ENCODE data around the gene DCPS. TPM values are rescaled to one million over a fixed set of nuclear protein-coding genes. Genes with fewer than 3 reads are reported as not detected.

Gene DCPS
- total and polyA plus RNA-seq, 2 experiments from 2014 or later, result 12.1 to 26.1 TPM

GRCh38 chr11:126328444-126328843 is 24.6 kb downstream of the DCPS start:
- Histone ChIP-seq H3K4me2 (ENCODE audit: unreplicated experiment) (no peak overlapping the region), H3K36me3 (ENCODE audit: low read depth) (no peaks in the 10 kb centered on the region), H3K79me2 (ENCODE audit: insufficient read depth) (no peaks in the 10 kb centered on the region), H3K9ac (no peak overlapping the region), H3F3A (ENCODE audit: insufficient read depth) (peaks cover 17% of the 10 kb centered on the region), H3K4me3 (no peak overlapping the region), H3K9me2 (ENCODE audit: insufficient read depth) (no peaks in the 10 kb centered on the region), H4K20me1 (ENCODE audit: insufficient read depth) (no peaks in the 10 kb centered on the region), H3K27me3 (replicated peaks; ENCODE audit: insufficient read depth) (no peaks in the 10 kb centered on the region), H3K4me1 (ENCODE audit: insufficient read depth) (peaks cover 15% of the 10 kb centered on the region), H3K27ac (no peak overlapping the region), H2AFZ (no peak overlapping the region), H3K9me3 (ENCODE audit: low read depth) (no peaks in the 10 kb centered on the region)
- WGBS, 2 experiments (ENCODE audit: low coverage in 1 of 2, low lambda C conversion rate in 2 of 2, missing lambda C conversion rate in 2 of 2), result 98 to 99% methylated on average over 11 to 12 of the region's 12 CpGs
- in situ Hi-C loops (cut with MboI), result no loop called here
- no peak for DNase-seq
- no peak for TF ChIP-seq EZH2 (IDR thresholded peaks at IDR 0.05; ENCODE audit: insufficient read depth, poor library complexity, severe bottlenecking)
- no peak for TF ChIP-seq EZH2phosphoT487 (IDR thresholded peaks at IDR 0.05; ENCODE audit: insufficient read depth, low read depth)

GRCh38 chr11:126328938-126329643 is 25.2 kb downstream of the DCPS start:
- Histone ChIP-seq H3K4me3 (no peak overlapping the region), H3K4me1 (ENCODE audit: insufficient read depth) (peaks cover 14% of the 10 kb centered on the region), H3K9me3 (ENCODE audit: low read depth) (no peaks in the 10 kb centered on the region), H4K20me1 (ENCODE audit: insufficient read depth) (no peaks in the 10 kb centered on the region), H3F3A (ENCODE audit: insufficient read depth) (peaks cover 17% of the 10 kb centered on the region), H3K9ac (no peak overlapping the region), H3K9me2 (ENCODE audit: insufficient read depth) (no peaks in the 10 kb centered on the region), H3K27ac (no peak overlapping the region), H3K27me3 (replicated peaks; ENCODE audit: insufficient read depth) (no peaks in the 10 kb centered on the region), H3K36me3 (ENCODE audit: low read depth) (no peaks in the 10 kb centered on the region), H3K4me2 (ENCODE audit: unreplicated experiment) (no peak overlapping the region), H3K79me2 (ENCODE audit: insufficient read depth) (no peaks in the 10 kb centered on the region), H2AFZ (no peak overlapping the region)
- in situ Hi-C loops (cut with MboI), result no loop called here
- no peak for DNase-seq
- TF ChIP-seq EZH2 (IDR thresholded peaks at IDR 0.05; ENCODE audit: insufficient read depth, poor library complexity, severe bottlenecking) (no peak), EZH2phosphoT487 (IDR thresholded peaks at IDR 0.05; ENCODE audit: insufficient read depth, low read depth) (no peak)
- 75 to 77% methylated on average over 9 of the region's 9 CpGs for WGBS, 2 experiments (ENCODE audit: low coverage in 1 of 2, low lambda C conversion rate in 2 of 2, missing lambda C conversion rate in 2 of 2)

- Histone ChIP-seq H3K27me3 (replicated peaks; ENCODE audit: insufficient read depth) (no peaks in the 10 kb centered on the region), H3K9me3 (ENCODE audit: low read depth) (no peaks in the 10 kb centered on the region), H3K79me2 (ENCODE audit: insufficient read depth) (no peaks in the 10 kb centered on the region), H4K20me1 (ENCODE audit: insufficient read depth) (no peaks in the 10 kb centered on the region), H2AFZ (no peak overlapping the region), H3K4me2 (ENCODE audit: unreplicated experiment) (no peak overlapping the region), H3K4me1 (ENCODE audit: insufficient read depth) (peaks cover 19% of the 10 kb centered on the region), H3K27ac (no peak overlapping the region), H3K4me3 (no peak overlapping the region), H3K9ac (no peak overlapping the region), H3K36me3 (ENCODE audit: low read depth) (no peaks in the 10 kb centered on the region), H3K9me2 (ENCODE audit: insufficient read depth) (no peaks in the 10 kb centered on the region), H3F3A (ENCODE audit: insufficient read depth) (peaks cover 21% of the 10 kb centered on the region)
- peak; percentile 48 for DNase-seq
- in situ Hi-C loops (cut with MboI), result no loop called here
- no peak for TF ChIP-seq EZH2phosphoT487 (IDR thresholded peaks at IDR 0.05; ENCODE audit: insufficient read depth, low read depth)
- TF ChIP-seq EZH2 (IDR thresholded peaks at IDR 0.05; ENCODE audit: insufficient read depth, poor library complexity, severe bottlenecking), result no peak
- 41 to 43% methylated on average over 11 of the region's 11 CpGs for WGBS, 2 experiments (ENCODE audit: low coverage in 1 of 2, low lambda C conversion rate in 2 of 2, missing lambda C conversion rate in 2 of 2)
Measured at GRCh38 chr11:126329644-126330211, 25.9 kb downstream of the DCPS start.

DNA sequence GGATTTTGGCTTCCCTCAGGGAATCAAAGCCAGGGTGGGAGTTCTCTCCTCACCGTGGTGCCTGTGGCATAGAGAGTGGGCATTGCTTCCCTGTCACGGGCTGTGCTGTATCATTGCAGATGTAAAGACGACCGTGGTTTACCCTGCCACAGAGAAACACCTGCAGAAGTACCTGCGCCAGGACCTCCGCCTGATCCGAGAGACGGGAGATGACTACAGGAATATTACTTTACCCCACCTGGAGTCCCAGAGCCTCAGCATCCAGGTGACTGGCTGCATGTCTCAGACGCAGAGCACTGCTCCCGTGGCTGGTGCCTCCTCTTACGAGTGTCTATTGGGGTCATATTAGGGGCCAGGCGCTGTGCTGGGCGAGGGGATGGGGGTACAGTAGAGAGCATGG is 27.4 kb downstream of the DCPS start:
- Histone ChIP-seq H3K4me1 (ENCODE audit: insufficient read depth) (peaks cover 25% of the 10 kb centered on the region), H3K9me3 (ENCODE audit: low read depth) (no peaks in the 10 kb centered on the region), H3K4me2 (ENCODE audit: unreplicated experiment) (no peak overlapping the region), H3K9me2 (ENCODE audit: insufficient read depth) (no peaks in the 10 kb centered on the region), H3K4me3 (no peak overlapping the region), H3K27me3 (replicated peaks; ENCODE audit: insufficient read depth) (no peaks in the 10 kb centered on the region), H3K36me3 (ENCODE audit: low read depth) (no peaks in the 10 kb centered on the region), H4K20me1 (ENCODE audit: insufficient read depth) (no peaks in the 10 kb centered on the region), H3K27ac (no peak overlapping the region), H3K9ac (no peak overlapping the region), H2AFZ (no peak overlapping the region), H3F3A (ENCODE audit: insufficient read depth) (peaks cover 25% of the 10 kb centered on the region), H3K79me2 (ENCODE audit: insufficient read depth) (no peaks in the 10 kb centered on the region)
- 77 to 81% methylated on average over 13 of the region's 13 CpGs for WGBS, 2 experiments (ENCODE audit: low coverage in 1 of 2, low lambda C conversion rate in 2 of 2, missing lambda C conversion rate in 2 of 2)
- in situ Hi-C loops (cut with MboI), result no loop called here
- DNase-seq, result no peak
- TF ChIP-seq EZH2 (IDR thresholded peaks at IDR 0.05; ENCODE audit: insufficient read depth, poor library complexity, severe bottlenecking) (no peak), EZH2phosphoT487 (IDR thresholded peaks at IDR 0.05; ENCODE audit: insufficient read depth, low read depth) (no peak)
